ENCODE measurements around the gene NOD1.

The NOD1 gene

GRCh38 chr7:30470771-30471170 lies 7.8 kb downstream of the NOD1 start:
- DNase-seq (ENCODE audit: low read depth, low spot score), result no peak

GRCh38 chr7:30470163-30470770 lies 8.3 kb downstream of the NOD1 start:
- DNase-seq (ENCODE audit: low read depth, low spot score), result no peak

- no peak for DNase-seq (ENCODE audit: low read depth, low spot score)
Observed at GRCh38 chr7:30469303-30469702, 9.3 kb downstream of the NOD1 start.

GRCh38 chr7:30468791-30469190 lies 9.8 kb downstream of the NOD1 start:
- DNase-seq (ENCODE audit: low read depth, low spot score), result no peak

GRCh38 chr7:30468041-30468440 lies 10.5 kb downstream of the NOD1 start:
- DNase-seq (ENCODE audit: low read depth, low spot score), result no peak

- DNase-seq (ENCODE audit: low read depth, low spot score), result no peak
Observed at GRCh38 chr7:30467271-30467670, 11.3 kb downstream of the NOD1 start.

- no peak for DNase-seq (ENCODE audit: low read depth, low spot score)
Observed at GRCh38 chr7:30466266-30466665, 12.3 kb downstream of the NOD1 start.

GRCh38 chr7:30465811-30466180 lies 12.8 kb downstream of the NOD1 start:
- no peak for DNase-seq (ENCODE audit: low read depth, low spot score)

GRCh38 chr7:30465046-30465810 lies 13.4 kb downstream of the NOD1 start:
- DNase-seq (ENCODE audit: low read depth, low spot score), result no peak

- DNase-seq (ENCODE audit: low read depth, low spot score), result no peak
Observed at GRCh38 chr7:30464231-30464671, 14.3 kb downstream of the NOD1 start.

GRCh38 chr7:30463405-30464145 lies 15.0 kb downstream of the NOD1 start:
- no peak for DNase-seq (ENCODE audit: low read depth, low spot score)

- DNase-seq (ENCODE audit: low read depth, low spot score), result no peak
Observed at GRCh38 chr7:30462179-30462578, 16.4 kb downstream of the NOD1 start.

GRCh38 chr7:30460246-30460633 lies 18.3 kb downstream of the NOD1 start:
- DNase-seq (ENCODE audit: low read depth, low spot score), result no peak

GRCh38 chr7:30459591-30460245 lies 18.9 kb downstream of the NOD1 start:
- no peak for DNase-seq (ENCODE audit: low read depth, low spot score)

- no peak for DNase-seq (ENCODE audit: low read depth, low spot score)
Observed at GRCh38 chr7:30458311-30458710, 20.3 kb downstream of the NOD1 start.

GRCh38 chr7:30453921-30454320 lies 24.7 kb downstream of the NOD1 start:
- no peak for DNase-seq (ENCODE audit: low read depth, low spot score)

GRCh38 chr7:30453016-30453415 lies 25.6 kb downstream of the NOD1 start:
- DNase-seq (ENCODE audit: low read depth, low spot score), result no peak

GRCh38 chr7:30452280-30452930 lies 26.2 kb downstream of the NOD1 start:
- no peak for DNase-seq (ENCODE audit: low read depth, low spot score)

GRCh38 chr7:30451539-30452279 lies 26.9 kb downstream of the NOD1 start:
- DNase-seq (ENCODE audit: low read depth, low spot score), result no peak

- DNase-seq (ENCODE audit: low read depth, low spot score), result no peak
Observed at GRCh38 chr7:30450983-30451497, 27.5 kb downstream of the NOD1 start.

All from activated naive CD8-positive, alpha-beta T cell treated with anti-CD3 and anti-CD28 coated beads, Interleukin-2, amount 50 U/mL, for 16 hours (primary cell).